Left lobe of liver (tissue), 2 donors: ENCODE data around the gene KTN1. TPM values are rescaled to one million over a fixed set of nuclear protein-coding genes. Genes with fewer than 3 reads are reported as not detected.

Source experiments
- ATAC-seq: fragments of 200-7000 bp; cut with Tn5 transposase; one replicate; pipeline ENCODE4 v1.9.1; 2020; ENCODE audit warnings: mild to moderate bottlenecking, moderate library complexity
- DNase-seq: peaks from one replicate; pipeline ENCODE4 v3.0.0-alpha.2; 2020; ENCODE audit warnings: low spot score
- total RNA-seq: library from RNA; stranded (reverse); gene quantifications from one replicate; pipeline ENCODE4 v1.2.1, GENCODE V29; 2021
- donor health status: DM: no; HTN: no; CAD: no; lungs with moderate emphysema.
- donor health status: DM: no; HTN: yes; CAD: no.

The KTN1 gene
- total RNA-seq, 1 donor from 2014 or later = 53.1 TPM

DNA sequence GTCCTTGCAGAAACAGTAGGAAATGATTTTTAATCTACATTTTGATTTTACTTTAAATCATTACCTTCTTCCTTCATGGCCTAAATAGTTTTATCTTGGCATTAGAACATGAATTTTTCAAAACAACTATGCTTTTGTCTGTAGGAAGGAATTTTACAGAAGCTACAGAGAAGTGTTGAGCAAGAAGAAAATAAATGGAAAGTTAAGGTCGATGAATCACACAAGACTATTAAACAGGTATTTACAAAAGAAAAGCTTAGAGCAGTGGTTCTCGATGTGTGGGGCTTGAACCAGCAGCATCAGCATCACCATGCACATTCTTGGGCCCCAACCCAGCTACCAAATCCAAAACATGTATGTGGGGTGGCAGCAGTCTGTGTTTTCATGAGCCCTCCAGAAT, 91.6 kb downstream of the KTN1 start:
- DNase-seq (no peak), ATAC-seq (no peak)

DNA sequence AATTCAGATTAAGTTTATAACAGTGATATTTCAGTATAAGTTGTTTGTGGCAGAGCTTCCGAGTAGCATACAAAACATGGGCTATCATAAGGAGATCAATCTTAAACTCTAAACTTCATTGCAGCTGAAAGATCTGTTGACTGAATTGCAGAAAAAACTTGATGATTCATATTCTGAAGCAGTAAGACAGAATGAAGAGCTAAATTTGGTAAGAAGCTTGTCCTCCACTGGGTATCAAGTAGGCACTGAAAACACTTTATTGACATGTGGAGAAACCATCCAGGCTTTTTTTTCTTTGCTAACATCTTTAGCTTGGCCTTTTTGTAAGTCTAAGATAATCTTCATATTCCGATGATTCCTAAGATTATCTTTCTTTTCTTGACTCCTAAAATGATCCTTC, 93.0 kb downstream of the KTN1 start:
- ATAC-seq (no peak), DNase-seq (no peak)

DNA sequence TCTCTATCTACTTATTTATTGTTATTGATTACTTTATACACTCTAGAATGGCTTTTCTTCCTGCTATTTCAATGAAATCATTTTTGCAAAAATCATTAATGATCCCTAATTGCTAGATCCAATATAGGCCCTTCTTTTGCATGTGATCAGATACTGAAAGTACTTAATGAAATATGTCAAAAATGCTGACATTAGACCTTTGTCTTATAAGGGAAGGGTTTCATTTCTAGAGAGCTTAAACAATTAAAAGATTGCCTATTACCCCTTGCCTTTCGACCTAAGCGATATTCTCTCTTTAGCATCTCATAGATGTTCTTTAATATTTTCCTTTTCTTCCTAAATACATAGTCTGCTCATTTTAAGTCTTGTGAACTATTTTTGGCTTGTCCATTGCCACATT, 101.1 kb downstream of the KTN1 start:
- ATAC-seq (no peak), DNase-seq (no peak)

DNA sequence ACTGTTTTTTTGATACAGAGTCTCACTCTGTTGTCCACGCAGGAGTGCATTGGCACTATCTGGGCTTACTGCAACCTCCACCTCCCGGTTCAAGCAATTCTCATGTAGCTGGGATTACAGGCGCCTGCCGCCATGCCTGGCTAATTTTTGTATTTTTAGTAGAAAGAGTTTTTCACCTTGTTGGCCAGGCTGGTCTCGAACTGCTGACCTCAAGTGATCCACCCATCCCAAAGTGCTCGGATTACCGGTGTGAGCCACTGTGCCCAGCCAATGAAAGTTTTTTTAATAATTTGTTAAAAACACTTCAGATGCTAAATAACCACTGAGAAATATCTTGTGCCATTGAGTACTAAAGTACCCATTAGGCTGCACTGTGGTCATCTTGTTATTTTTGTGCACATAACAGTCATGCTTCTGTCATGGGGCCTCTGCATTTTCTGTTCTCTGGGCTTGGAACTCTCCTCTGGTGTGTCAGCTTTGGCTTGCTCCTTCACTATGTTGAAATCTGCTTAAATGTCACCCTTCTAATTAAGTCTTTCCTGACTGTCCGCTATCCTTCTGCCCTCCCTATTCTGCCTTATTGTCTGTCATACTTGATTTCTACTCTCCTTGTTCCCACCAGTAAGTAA, 105.1 kb downstream of the KTN1 start:
- ATAC-seq (no peak), DNase-seq (no peak)

DNA sequence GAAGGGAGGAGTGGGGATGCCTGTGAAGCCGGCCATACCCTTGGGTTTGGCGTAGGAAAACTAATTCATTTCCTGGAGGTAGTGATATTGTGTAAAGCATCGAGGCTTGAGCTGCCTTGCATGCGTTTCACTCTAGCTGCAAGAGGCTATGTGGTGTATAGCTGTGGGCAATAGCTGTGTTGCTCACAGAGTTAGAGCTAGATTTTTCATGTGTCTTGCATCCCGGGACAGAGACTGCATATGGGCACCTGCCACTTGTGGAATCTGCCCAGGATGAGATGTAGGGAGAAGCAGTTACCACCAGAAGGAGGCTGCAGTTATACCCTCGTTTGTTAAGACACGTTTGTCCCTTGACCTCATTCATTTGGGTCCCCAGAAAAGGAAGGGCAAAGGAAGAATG, 106.7 kb downstream of the KTN1 start:
- no peak for DNase-seq
- no peak for ATAC-seq

DNA sequence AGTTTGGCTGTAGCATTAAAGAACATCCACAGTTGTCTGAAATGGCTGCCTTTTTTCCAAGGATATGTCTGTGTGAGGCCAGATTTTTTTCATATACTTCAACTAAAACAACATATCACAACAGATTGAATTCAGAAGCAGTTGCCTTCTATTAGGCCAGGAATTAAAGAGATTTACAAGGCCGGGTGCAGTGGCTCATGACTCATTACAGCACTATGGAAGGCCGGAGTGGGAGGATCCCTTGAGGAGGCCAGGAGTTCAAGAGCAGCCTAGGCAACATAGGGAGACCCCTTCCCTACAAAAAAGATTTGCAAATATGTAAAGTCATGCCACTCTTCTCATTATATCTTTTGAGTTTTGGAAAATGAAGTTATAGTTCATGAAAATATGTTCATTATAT, 108.6 kb downstream of the KTN1 start:
- ATAC-seq (no peak), DNase-seq (no peak)

DNA sequence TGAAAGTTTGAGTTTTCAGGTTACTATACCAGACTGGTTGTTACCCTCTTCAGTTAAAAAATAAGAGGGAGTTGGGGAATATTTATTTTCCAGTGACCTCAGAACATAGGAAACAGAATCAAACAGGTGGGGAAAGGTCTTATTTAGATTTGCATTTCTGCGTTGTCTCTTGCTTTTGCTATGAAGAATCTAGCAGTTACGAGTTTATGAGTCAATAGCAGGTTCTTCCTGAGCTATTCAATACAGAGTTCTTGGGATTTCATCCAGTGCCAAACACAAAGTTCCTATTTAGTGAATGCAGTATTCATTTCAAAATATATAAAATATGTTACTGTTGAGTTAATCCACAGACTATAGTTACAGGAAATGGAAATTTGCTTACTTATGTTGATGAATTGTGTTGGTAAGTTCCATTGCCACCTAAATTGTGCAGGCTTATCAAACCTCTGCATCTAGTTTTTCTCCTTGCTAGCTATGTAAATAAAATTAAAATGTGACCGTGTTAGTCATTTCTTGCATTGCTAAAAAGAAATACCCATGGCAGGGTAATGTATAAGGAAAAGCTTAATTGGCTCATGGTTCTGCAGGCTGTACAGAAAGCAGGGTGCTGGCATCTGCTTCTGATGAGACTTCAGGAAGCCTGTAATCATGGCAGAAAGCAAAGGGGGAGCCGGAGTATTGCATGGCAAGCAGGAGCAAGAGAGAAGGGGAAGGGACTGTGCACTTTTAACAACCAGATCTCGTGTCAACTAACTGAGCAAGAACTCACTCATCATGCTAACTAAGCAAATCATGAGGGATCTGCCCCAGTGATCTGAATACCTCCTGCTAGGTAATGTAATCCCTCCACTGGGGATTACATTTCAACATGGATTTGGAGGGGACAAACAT, 110.2 kb downstream of the KTN1 start:
- ATAC-seq = no peak

DNA sequence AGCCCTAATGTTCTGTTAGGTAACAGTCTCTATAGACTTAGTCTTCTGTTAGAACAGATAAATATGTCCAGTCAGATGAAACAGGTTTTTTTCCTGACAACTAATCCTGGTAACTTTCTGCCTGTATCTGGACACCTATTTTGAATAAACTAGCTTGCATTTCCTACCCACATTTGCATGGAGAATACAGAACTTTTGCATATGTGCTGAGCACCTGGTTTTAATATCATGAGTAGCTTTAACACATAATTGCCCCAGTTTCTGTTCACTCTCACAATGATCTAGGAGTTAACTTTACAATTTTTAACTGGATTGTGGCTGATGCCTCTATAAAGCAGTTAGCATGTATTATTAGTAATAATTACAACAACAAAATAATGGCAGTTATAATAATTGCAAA, 111.7 kb downstream of the KTN1 start:
- ATAC-seq (no peak), DNase-seq (no peak)

More for the DNA sequence above, 110.2 kb downstream of the KTN1 start:
- DNase-seq = no peak

DNA sequence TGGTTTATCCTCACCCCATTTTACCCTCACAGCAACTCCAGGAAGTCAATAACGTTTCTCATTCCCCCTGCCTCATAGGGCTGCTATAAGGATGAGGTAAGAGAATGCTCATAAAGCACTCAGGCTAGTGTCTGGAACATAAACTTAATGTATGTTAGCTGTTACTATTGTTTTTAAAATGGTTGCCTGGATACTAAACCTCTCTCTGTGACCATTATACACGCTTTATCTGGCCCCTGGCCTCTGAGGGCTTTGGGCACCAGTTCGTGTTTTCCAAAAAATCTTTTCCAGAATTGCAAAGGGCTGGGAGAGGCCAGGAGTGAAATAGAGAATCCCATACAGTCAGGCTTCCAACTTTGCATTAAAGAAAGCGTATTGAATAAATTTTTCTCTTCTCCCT, 113.9 kb downstream of the KTN1 start:
- ATAC-seq (no peak), DNase-seq (no peak)

DNA sequence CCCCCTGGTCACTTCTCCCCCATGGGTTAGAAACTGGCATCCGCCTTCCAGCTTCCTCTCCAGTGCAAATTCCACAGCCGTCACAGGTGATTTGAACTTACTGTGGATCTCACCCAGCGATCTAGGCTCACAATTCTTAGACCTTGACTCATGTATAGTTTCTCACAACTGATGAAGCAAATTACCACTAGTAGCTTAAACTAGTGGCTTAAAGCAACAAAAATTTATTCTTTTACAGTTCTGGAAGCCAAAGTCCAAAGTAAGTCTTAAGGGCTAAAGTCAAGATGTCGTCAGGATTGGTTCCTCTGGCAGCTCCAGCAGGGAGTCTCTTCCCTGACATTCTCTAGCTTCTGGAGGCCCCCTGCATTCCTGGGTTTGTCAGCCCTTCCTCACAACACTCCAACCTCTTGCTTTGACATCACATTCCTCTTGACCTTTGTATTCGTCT, 117.4 kb downstream of the KTN1 start:
- ATAC-seq (no peak), DNase-seq (no peak)

DNA sequence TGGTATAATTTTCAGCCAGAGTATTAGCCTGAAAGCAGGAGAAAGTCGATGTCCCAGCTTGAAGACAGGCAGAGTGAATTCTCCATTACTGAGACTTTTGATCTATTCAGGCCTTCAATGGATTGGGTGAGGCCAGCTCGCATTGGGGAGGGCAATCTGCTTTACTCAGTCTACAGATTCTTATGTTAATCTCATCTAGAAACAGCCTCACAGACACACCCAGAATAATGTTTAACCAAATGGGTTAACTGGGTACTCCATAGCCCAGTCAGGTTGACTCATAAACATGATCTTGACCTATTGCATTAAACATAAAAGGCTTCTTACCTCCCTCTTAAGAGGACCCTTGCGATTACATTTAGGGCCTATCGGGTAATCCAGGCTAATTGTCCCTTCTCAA, 118.0 kb downstream of the KTN1 start:
- no peak for DNase-seq
- no peak for ATAC-seq

DNA sequence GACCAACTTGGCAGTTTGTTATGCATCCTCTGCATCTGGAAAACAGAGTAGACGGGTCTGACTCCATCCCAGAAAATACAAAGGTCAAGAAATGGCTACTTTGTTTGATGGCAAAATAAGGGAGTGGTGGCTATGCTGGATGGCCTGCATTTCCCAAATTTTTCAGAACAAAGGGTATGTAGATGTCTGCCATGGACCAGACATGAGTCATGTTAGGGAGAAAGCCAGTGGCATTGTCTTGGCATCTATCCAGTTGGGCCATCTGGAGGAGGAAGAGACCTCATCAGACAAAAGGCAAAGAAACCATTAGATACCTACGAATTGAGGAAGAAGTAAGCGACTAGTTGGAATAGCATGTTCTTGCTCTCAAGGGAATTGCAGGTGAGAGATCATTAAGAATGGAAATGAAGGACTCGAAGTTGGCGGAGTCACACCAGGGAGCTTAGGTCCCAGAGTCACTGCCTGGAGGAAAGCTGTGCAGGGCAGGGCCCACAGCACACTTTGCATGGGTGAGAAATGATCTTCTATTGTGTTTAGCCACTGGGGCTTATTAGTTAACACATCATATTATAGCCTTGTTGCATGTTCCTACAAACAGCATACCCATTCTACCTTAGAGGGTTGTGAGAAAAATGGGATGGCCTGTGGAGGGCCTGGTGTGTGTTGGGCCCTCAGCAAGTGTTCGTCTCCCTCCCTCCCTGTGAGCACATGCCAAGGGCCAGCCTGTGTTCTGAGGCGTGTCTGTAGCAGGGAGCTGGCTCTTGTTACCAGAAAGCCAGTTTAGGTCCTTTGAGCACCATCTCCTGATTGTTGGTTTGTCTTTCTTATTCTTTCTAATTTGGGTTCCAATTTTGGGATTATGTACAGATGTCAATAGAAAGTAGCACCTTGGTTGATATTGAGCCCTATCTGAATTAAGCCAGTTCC, 119.4 kb downstream of the KTN1 start:
- ATAC-seq (no peak), DNase-seq (no peak)

DNA sequence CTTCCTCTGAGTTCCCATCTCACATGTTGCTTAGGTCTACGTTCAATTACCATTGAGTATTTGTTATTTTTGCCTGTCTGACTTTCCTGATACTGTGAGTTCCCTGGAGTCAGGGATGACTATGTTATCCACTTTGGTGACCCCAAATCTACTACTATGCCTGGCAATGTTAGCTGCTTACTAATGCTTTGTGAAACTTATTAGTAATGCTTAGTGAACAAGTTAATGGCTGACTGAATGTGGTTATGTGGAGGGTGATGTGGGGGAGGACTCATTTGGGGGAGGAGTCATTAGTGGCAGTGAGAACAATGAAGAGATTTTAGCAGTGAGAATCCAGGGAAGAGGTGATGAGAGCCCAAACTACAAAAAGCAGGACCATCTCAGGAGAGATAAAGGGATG, 121.6 kb downstream of the KTN1 start:
- ATAC-seq (no peak), DNase-seq (no peak)

DNA sequence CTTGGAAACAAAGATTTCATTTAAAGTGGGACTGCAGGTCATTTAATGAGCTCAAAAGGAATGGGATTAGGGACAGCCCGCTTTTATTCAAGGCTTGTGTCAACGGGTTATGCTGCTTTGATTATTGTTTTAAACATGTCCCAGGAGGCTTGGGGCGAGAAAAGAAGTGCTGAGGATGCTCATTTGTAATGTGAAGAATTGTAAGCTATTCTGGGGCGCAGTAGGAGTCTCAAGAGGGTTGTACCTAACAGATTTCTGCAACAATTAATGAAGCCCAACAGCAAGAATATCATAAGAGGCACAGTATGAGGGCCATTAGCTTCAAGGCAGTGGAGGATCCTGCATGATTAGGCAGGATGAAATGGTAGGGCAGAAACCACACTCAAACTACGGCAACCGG, 122.5 kb downstream of the KTN1 start:
- DNase-seq (no peak), ATAC-seq (no peak)

DNA sequence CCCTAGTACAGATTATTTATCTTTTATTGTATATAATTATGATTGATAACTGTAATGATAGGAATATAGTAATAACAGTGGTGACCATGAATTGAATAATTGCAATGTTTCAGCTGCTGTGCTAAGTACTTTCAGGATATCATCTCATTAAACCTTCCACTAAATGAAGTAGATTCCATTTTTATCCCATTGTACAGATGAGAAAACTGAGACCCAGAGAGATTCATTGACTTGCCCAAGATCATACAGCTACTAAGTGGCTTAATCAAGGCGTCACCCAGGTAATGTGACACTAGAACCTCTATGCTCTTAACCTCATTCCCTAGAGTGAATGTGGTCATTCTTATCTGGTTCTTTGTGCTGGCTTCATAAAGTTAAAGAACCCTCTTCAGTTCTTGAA, 124.6 kb downstream of the KTN1 start:
- DNase-seq (no peak), ATAC-seq (no peak)

DNA sequence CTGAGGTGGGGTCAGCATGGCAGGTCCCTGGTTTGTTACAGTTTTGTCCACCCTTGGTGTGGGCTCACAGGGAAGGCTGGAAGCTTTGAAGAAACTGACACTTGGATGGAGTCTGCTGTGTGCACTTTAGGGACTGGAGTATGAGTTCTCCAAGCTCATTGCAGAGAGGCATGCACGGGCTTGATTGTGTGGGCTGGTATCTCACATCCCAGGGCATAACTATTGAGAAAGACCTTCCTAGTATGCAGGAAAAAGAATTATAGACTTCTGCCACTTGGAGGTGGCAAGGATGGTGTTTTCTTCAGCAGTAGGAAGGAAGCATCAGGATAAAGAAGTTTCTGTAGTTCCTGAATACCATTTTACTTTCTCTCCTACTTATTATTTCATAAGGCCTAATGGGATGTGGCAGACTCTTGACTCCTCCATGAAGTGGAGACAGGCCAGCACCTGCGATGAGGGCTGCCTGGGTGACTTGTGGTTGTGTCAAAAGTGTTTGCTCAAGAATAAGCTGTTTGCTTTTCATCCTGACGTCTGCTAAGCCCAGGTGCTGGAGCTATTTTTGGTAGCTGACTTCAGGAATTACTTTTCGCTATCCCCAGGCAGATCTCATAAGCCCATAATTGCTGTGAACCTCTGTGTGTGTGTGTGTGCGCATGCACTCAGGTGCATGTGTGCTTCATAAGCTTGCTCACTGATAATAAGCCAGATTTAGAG, 125.8 kb downstream of the KTN1 start:
- ATAC-seq (no peak), DNase-seq (no peak)

DNA sequence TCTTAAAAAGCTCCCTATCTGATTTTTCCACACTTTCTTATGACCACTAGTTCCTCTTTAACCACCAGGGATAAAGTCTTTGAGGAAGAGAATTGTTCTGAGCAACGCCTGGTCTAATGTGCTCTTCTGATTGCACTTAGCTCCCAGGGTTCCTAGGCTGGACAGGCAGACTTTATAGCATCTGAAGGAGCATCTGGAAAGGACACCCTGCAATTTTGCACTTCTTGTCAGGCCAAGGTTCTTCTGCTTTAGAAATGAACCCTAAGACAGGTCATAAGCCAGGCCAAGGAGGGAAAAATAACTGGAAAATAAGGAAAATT, 126.3 kb downstream of the KTN1 start:
- ATAC-seq = no peak
- DNase-seq = no peak

DNA sequence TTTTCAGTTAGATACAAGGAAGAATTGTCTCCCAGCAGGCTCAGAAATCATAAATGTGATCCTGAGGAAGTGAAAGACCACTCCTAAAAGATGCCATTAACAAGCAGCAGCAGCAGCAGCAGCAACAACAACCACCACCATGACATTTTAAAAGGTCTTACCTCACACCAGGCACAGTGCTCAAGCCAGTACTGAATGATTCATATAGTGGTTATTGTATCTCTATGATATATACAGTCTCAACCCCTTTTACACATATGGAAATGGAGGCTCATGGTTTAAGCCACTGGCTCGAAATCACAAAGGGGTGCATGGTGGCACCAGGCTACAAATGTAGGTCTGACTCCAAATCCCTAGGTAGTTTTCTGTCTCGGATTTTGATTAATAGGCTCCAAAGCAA, 126.9 kb downstream of the KTN1 start:
- ATAC-seq = no peak
- DNase-seq = no peak

DNA sequence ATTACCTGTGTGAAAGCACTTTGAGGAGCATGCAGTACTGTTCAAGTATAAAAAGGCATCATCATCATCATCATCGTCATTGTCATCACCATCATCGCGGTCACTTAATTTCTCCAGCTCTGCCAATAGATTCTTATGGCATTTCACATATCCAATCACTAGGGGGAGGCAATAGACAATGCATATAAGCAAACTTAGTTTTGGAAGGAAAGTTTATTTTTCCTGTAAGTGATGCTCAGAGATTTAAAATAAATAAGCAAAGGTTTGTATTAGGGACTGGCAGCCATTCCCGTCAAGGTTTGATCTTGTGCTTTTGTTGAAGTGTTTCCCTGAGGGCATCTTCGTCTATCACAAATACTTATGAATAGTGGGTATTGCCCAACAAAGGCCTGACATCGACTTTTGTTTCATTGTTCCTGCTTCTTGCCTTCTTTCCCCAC, 127.4 kb downstream of the KTN1 start:
- ATAC-seq = peak; percentile 75
- DNase-seq = no peak

DNA sequence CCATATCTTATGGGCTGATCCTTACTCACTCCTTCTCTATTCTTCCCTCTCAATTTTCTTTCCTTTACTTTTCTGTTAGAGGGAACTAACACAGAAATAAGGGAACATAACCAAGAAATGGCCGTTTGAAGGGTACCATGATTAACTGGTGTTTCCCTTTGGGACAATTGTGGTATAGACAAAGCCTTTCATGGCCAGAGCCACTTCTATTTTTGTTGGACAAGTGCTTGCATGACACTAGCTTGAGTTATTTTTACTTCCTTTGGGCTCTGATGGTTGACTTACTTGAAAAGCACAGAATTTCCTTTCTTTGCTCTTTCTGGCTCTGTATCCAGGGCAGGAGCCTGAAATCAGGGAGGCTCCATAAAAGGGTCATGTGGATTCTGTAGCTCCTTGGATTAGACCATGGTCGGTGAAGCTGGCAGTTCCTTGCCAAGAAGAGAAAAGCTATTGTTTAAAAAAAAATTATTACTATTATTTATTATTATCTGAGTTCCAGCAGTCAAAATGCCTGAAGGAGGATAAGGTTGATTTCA, 130.6 kb downstream of the KTN1 start:
- DNase-seq (no peak), ATAC-seq (no peak)
